ENCODE measurements around the gene EDIL3.

GRCh38 chr5:84163671-84164070 is 221.0 kb downstream of the EDIL3 start:
- TF ChIP-seq POLR2A (IDR thresholded peaks at IDR 0.05), result no peak
- no peak for TF ChIP-seq CTCF (IDR thresholded peaks at IDR 0.05)

Data from sigmoid colon (tissue), 3 donors.